ENCODE data around the gene ELL.

GRCh38 chr19:18401580-18402112, 120.2 kb downstream of the ELL start:
- TF ChIP-seq YY1 (IDR thresholded peaks at IDR 0.05; ENCODE audit: extremely low read depth, insufficient replicate concordance, low read depth, low read length) (no peak), CTCF (IDR thresholded peaks at IDR 0.05 in 2 of 3, conservative IDR thresholded peaks at IDR 0.05 in 1 of 3; ENCODE audit: borderline replicate concordance in 1 of 3, insufficient read depth in 1 of 3, low read depth in 2 of 3, low read length in 2 of 3) (peak in 2 of 3 experiments; percentile 31 to 40; a peak in 4 of 6 replicates), RAD21 (IDR thresholded peaks at IDR 0.05; ENCODE audit: low read depth) (0 out of 2 replicates have a peak, but pooled peaks have one; percentile 28), FOSL1 (IDR thresholded peaks at IDR 0.05; ENCODE audit: low read depth) (no peak), EZH2 (IDR thresholded peaks at IDR 0.05) (no peak), SIN3A (IDR thresholded peaks at IDR 0.05; ENCODE audit: low read depth) (no peak), JUND (IDR thresholded peaks at IDR 0.05) (no peak), ZNF274 (IDR thresholded peaks at IDR 0.05; ENCODE audit: low read depth, low read length) (no peak), POLR2AphosphoS5 (IDR thresholded peaks at IDR 0.05; ENCODE audit: low read depth, low read length) (no peak), REST (IDR thresholded peaks at IDR 0.05; ENCODE audit: low read depth) (no peak), POLR2A (IDR thresholded peaks at IDR 0.05; ENCODE audit: borderline replicate concordance, extremely low read depth, insufficient read depth, insufficient read length) (no peak), ZFX (IDR thresholded peaks at IDR 0.05) (no peak), MAX (IDR thresholded peaks at IDR 0.05) (no peak), CEBPB (IDR thresholded peaks at IDR 0.05; ENCODE audit: low read depth) (no peak)
